Psoas muscle (tissue), 8 donors: ENCODE results near the gene ABCD4. TPM values are rescaled to one million over a fixed set of nuclear protein-coding genes. Genes with fewer than 3 reads are reported as not detected.
A peak's percentile ranks its signal among the peaks of the same experiment; 100 is the strongest.

Source experiments
- ATAC-seq, 4 donors: fragments of 200-7000 bp; cut with Tn5 transposase; one replicate each; pipeline ENCODE4 v1.9.1; 2020; ENCODE audit warnings: moderate library complexity in 3 of 4, mild to moderate bottlenecking in 2 of 4
- DNase-seq, 2 donors: peaks; one replicate each; pipeline ENCODE4 v3.0.0-alpha.2; 2020
- H3K27ac ChIP-seq: fragments of 200-600 bp; one replicate; pipeline ENCODE4 v1.8.0; 2022
- H3K27me3 ChIP-seq, 3 donors: fragments of 200-600 bp in 1 of 3; one replicate each; pipeline versions ENCODE4 v1.6.1 to v1.8.0; 2013 to 2022; ENCODE audit warnings: low read length in 2 of 3, mild to moderate bottlenecking in 2 of 3, moderate library complexity in 1 of 3; ENCODE audit not compliant: insufficient read depth in 3 of 3
- H3K36me3 ChIP-seq, 2 donors: fragments of 200-600 bp in 1 of 2; one replicate each; pipeline versions ENCODE4 v1.6.1 to v1.8.0; 2013 to 2022; ENCODE audit warnings: low read depth in 1 of 2, mild to moderate bottlenecking in 1 of 2, moderate library complexity in 1 of 2; ENCODE audit not compliant: insufficient read depth in 1 of 2
- H3K4me1 ChIP-seq: fragments of 200-600 bp; one replicate; pipeline ENCODE4 v1.8.0; 2022
- H3K4me3 ChIP-seq: fragments of 200-600 bp; one replicate; pipeline ENCODE4 v1.8.0; 2022; ENCODE audit warnings: mild to moderate bottlenecking
- H3K9me3 ChIP-seq: fragments of 200-600 bp; one replicate; pipeline ENCODE4 v1.8.0; 2022
- CTCF ChIP-seq: fragments of 200-600 bp; IDR thresholded peaks from one replicate; pipeline ENCODE4 v1.8.0; 2022; ENCODE audit warnings: antibody characterized with exemption
- WGBS, 3 donors: extraction: QIAGEN DNeasy Blood & Tissue Kit; methylation state at CpG; one replicate each; pipeline versions ENCODE4 v1.1.6 to v1.1.7; 2013; 5-methylcytosine and 5-hydroxymethylcytosine counted together
- intact Hi-C, 2 donors: fragments of 100-400 bp; cut with DNase I; formaldehyde crosslinking; loops; one replicate each; pipeline versions ENCODE4 v1.11.0 to v1.14.2; 2022
- polyA plus RNA-seq, 3 donors: library from polyadenylated mRNA; stranded (reverse); fragments of 200-250 nt; gene quantifications; one replicate each; pipeline ENCODE4 v1.2.3, GENCODE V29; 2013
- total RNA-seq, 4 donors: library from RNA; stranded (reverse); fragmentation: NEBNext Ultra II Directional in 2 of 4; extraction: Animal tissue kit (Norgen Biotek cat#: 25700) in 2 of 4; gene quantifications; one replicate each; pipeline versions ENCODE4 v1.2.1 to v1.2.4, GENCODE V29; 2021 to 2023
- donor health status: healthy with polysubstance abuse.
- donor health status: DM: no; HTN: no; CAD: no; lungs with moderate emphysema.
- donor health status: Bipolar disorder and iron deficiency.
- donor health status: healthy.
- donor health status: DM: yes; HTN: yes; CAD: no.
- donor health status: DM: no; HTN: no; CAD: no.
- donor health status: DM: no; HTN: no; CAD: no.
- donor health status: DM: yes; HTN: yes; CAD: no.

ABCD4 gene
- total and polyA plus RNA-seq, 7 donors = 11.4 to 26.2 (median 15.3) TPM

- Histone ChIP-seq H3K4me3 (no peak overlapping the region), H3K4me1 (no peaks in the 10 kb centered on the region), H3K36me3 (no peaks in the 10 kb centered on the region), H3K27me3 (peaks cover 0 to 9% (median 0%) of the 10 kb centered on the region in 3 donors), H3K27ac (no peak overlapping the region), H3K9me3 (no peaks in the 10 kb centered on the region)
- intact Hi-C loops = no loop called here
- peak; percentile 36 for TF ChIP-seq CTCF
- ATAC-seq = no peak
- 72 to 73% (median 73%) methylated on average over 3 of the region's 3 CpGs for WGBS, 3 donors
- no peak for DNase-seq
These were observed 22.2 kb upstream of the ABCD4 start for GRCh38 chr14:74324931-74325361.

- Histone ChIP-seq H3K27ac (no peak overlapping the region), H3K4me3 (no peak overlapping the region), H3K4me1 (no peaks in the 10 kb centered on the region), H3K9me3 (no peaks in the 10 kb centered on the region), H3K27me3 (no peaks in the 10 kb centered on the region), H3K36me3 (no peaks in the 10 kb centered on the region)
- ATAC-seq = no peak
- no peak for DNase-seq
- intact Hi-C loops = no loop called here
- WGBS, 3 donors = 59 to 71% (median 59%) methylated on average over 4 of the region's 4 CpGs
- TF ChIP-seq CTCF = no peak
These were observed 11.8 kb upstream of the ABCD4 start for GRCh38 chr14:74314576-74314975.

GRCh38 chr14:74313601-74314000 lies 10.9 kb upstream of the ABCD4 start:
- Histone ChIP-seq H3K4me3 (no peak overlapping the region), H3K4me1 (no peaks in the 10 kb centered on the region), H3K9me3 (no peaks in the 10 kb centered on the region), H3K27ac (no peak overlapping the region), H3K27me3 (no peaks in the 10 kb centered on the region), H3K36me3 (no peaks in the 10 kb centered on the region)
- DNase-seq (no peak), ATAC-seq (no peak)
- intact Hi-C loops = no loop called here
- 39 to 52% (median 46%) methylated on average over 5 of the region's 5 CpGs for WGBS, 3 donors
- TF ChIP-seq CTCF = no peak

- no peak for TF ChIP-seq CTCF
- H3K9me3 ChIP-seq = no peaks in the 10 kb centered on the region
- intact Hi-C loops = no loop called here
- H3K36me3 ChIP-seq = no peaks in the 10 kb centered on the region
- H3K4me1 ChIP-seq = no peaks in the 10 kb centered on the region
- H3K27ac ChIP-seq = no peak overlapping the region
- H3K27me3 ChIP-seq = no peaks in the 10 kb centered on the region
- WGBS, 3 donors = 76 to 92% (median 88%) methylated on average over 2 of the region's 2 CpGs
- ATAC-seq (no peak), DNase-seq (no peak)
- no peak overlapping the region for H3K4me3 ChIP-seq
These were observed 9.4 kb upstream of the ABCD4 start for GRCh38 chr14:74312161-74312560.
